ENCODE data around the gene SLC39A5.

The SLC39A5 gene

DNA sequence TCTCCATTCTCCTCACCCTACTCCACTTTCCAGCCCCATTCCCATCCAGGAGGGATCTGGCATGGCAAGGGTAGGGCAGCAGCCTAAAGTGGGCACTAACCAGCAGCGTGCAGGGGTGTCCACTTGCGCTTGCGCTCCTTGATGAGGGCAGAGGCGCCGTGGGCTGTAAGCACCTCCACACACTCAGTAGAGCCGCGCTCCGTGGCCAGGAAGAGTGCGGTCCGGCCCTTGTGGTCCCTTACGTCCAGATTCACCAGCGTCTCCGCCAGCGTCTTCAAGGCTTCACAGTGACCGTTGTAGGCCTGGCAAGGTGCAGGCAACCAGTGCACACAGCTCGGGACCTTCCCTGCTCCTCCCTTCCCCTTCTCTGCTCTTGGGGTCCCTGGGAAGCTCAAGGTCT lies 18.1 kb downstream of the SLC39A5 start:
- H3K4me2 ChIP-seq (ENCODE audit: insufficient read depth, low read length, poor library complexity, severe bottlenecking) = no peak overlapping the region
- no peak overlapping the region for H3K4ac ChIP-seq (ENCODE audit: low read length)
- peaks cover 0 to 2% of the 10 kb centered on the region in 2 donors for H3K9me3 ChIP-seq (replicated peaks in 1 of 2; ENCODE audit: control insufficient read depth in 2 of 2, insufficient read depth in 1 of 2, low read depth in 1 of 2, low read length in 2 of 2)
- no peaks in the 10 kb centered on the region for H3K4me1 ChIP-seq (ENCODE audit: control insufficient read depth in 2 of 2, insufficient read depth in 1 of 2, low read depth in 1 of 2, low read length in 2 of 2)
- no peak overlapping the region for H3K27ac ChIP-seq (replicated peaks; ENCODE audit: low read length)
- no peak overlapping the region for H4K91ac ChIP-seq (ENCODE audit: low read depth, low read length, poor library complexity)
- H2BK5ac ChIP-seq (ENCODE audit: low read length) = no peak overlapping the region
- no peaks in the 10 kb centered on the region for H3K27me3 ChIP-seq (ENCODE audit: control insufficient read depth in 3 of 3, insufficient read depth in 3 of 3, low read depth in 1 of 3, low read length in 3 of 3)
- no peak overlapping the region for H3K14ac ChIP-seq (ENCODE audit: low read length)
- peak overlapping the region; percentile 32 for H3K23ac ChIP-seq (ENCODE audit: low read depth, low read length, poor library complexity)
- no peak overlapping the region for H2AK5ac ChIP-seq (ENCODE audit: low read depth, low read length)
- no peak overlapping the region for H3K18ac ChIP-seq (ENCODE audit: low read length)
- H3K79me1 ChIP-seq (ENCODE audit: low read depth, low read length) = no peaks in the 10 kb centered on the region
- H2AFZ ChIP-seq (ENCODE audit: low read length) = no peak overlapping the region
- peaks cover 67 to 97% of the 10 kb centered on the region in 2 donors for H3K36me3 ChIP-seq (replicated peaks in 1 of 2; ENCODE audit: control insufficient read depth in 2 of 2, insufficient read depth in 2 of 2, low read length in 2 of 2)
- H2BK120ac ChIP-seq (ENCODE audit: low read depth, low read length) = no peak overlapping the region
- WGBS, 2 donors (ENCODE audit: extremely low coverage in 2 of 2, insufficient read length in 2 of 2, insufficient replicate concordance in 1 of 2) = no CpG with 5 or more reads among the region's 16 CpGs
- H4K8ac ChIP-seq (ENCODE audit: low read depth, low read length) = peak overlapping the region; percentile 17
- DNase-seq (ENCODE audit: low spot score) = no peak
- H2BK12ac ChIP-seq (ENCODE audit: low read length) = no peak overlapping the region
- H3K9ac ChIP-seq (ENCODE audit: low read depth, low read length, poor library complexity) = peak overlapping the region; percentile 74
- H3K4me3 ChIP-seq (ENCODE audit: low read length in 2 of 2) = peak overlapping the region in 1 of 2 donors; percentile 32
- no peak overlapping the region for H2BK15ac ChIP-seq (ENCODE audit: low read length)

DNA sequence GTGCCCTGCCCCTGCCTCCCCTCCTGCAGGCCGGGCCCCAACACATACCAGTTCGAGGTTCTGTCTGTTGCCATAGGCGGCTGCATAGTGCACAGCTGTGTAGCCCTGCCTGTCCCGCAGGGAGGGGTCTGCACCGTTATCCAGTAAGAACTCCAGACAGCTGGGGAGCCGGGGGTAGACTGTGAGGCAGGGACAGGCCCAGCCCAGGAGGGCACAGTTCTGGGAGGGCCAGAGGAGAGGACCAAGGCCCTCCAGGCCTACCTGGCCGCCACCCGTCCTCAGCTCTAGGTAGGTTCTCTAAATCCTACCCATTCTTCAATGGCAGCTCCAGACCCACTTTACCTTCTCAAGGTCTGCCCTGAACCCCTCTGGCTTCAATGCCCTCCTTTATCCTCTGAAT lies 18.9 kb downstream of the SLC39A5 start:
- Histone ChIP-seq H3K18ac (ENCODE audit: low read length) (no peak overlapping the region), H3K9ac (ENCODE audit: low read depth, low read length, poor library complexity) (no peak overlapping the region), H3K27ac (replicated peaks; ENCODE audit: low read length) (no peak overlapping the region), H3K79me1 (ENCODE audit: low read depth, low read length) (no peaks in the 10 kb centered on the region), H2BK5ac (ENCODE audit: low read length) (no peak overlapping the region), H4K91ac (ENCODE audit: low read depth, low read length, poor library complexity) (no peak overlapping the region), H2AK5ac (ENCODE audit: low read depth, low read length) (no peak overlapping the region), H3K9me3 (replicated peaks in 1 of 2; ENCODE audit: control insufficient read depth in 2 of 2, insufficient read depth in 1 of 2, low read depth in 1 of 2, low read length in 2 of 2) (peaks cover 0 to 2% of the 10 kb centered on the region in 2 donors), H3K4ac (ENCODE audit: low read length) (no peak overlapping the region), H3K14ac (ENCODE audit: low read length) (no peak overlapping the region), H2BK12ac (ENCODE audit: low read length) (no peak overlapping the region), H2AFZ (ENCODE audit: low read length) (no peak overlapping the region), H3K4me1 (ENCODE audit: control insufficient read depth in 2 of 2, insufficient read depth in 1 of 2, low read depth in 1 of 2, low read length in 2 of 2) (no peaks in the 10 kb centered on the region), H3K36me3 (replicated peaks in 1 of 2; ENCODE audit: control insufficient read depth in 2 of 2, insufficient read depth in 2 of 2, low read length in 2 of 2) (peaks cover 67 to 97% of the 10 kb centered on the region in 2 donors), H3K27me3 (ENCODE audit: control insufficient read depth in 3 of 3, insufficient read depth in 3 of 3, low read depth in 1 of 3, low read length in 3 of 3) (no peaks in the 10 kb centered on the region), H4K8ac (ENCODE audit: low read depth, low read length) (no peak overlapping the region), H3K4me3 (ENCODE audit: low read length in 2 of 2) (no peak overlapping the region), H2BK15ac (ENCODE audit: low read length) (no peak overlapping the region), H3K23ac (ENCODE audit: low read depth, low read length, poor library complexity) (no peak overlapping the region), H2BK120ac (ENCODE audit: low read depth, low read length) (no peak overlapping the region), H3K4me2 (ENCODE audit: insufficient read depth, low read length, poor library complexity, severe bottlenecking) (no peak overlapping the region)
- WGBS, 2 donors (ENCODE audit: extremely low coverage in 2 of 2, insufficient read length in 2 of 2, insufficient replicate concordance in 1 of 2) = no CpG with 5 or more reads among the region's 8 CpGs
- no peak for DNase-seq (ENCODE audit: low spot score)

DNA sequence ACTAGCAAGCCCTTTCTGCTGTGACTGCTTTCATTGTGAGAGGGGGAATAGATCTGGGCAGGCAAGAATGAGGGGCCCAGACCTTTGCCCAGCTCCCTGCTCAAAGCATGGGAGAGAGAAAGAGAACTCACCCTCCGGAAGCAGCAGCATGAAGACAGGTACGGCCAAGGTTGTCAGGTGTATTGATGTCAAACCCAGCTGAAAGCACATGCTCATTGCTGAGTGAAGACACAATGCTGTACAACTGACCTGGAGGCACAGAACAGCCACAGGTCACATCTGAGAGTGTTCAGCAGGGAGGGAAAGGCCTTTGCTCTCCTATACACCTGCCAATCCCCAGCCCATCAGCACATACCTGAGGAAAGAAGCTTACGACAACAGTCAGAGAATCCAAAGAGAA lies 22.8 kb downstream of the SLC39A5 start:
- H3K9me3 ChIP-seq (replicated peaks in 1 of 2; ENCODE audit: control insufficient read depth in 2 of 2, insufficient read depth in 1 of 2, low read depth in 1 of 2, low read length in 2 of 2) = no peaks in the 10 kb centered on the region
- no peak overlapping the region for H4K8ac ChIP-seq (ENCODE audit: low read depth, low read length)
- no peak overlapping the region for H2AK5ac ChIP-seq (ENCODE audit: low read depth, low read length)
- no CpG with 5 or more reads among the region's 3 CpGs for WGBS, 2 donors (ENCODE audit: extremely low coverage in 2 of 2, insufficient read length in 2 of 2, insufficient replicate concordance in 1 of 2)
- DNase-seq (ENCODE audit: low spot score) = no peak
- no peak overlapping the region for H4K91ac ChIP-seq (ENCODE audit: low read depth, low read length, poor library complexity)
- no peaks in the 10 kb centered on the region for H3K27me3 ChIP-seq (ENCODE audit: control insufficient read depth in 3 of 3, insufficient read depth in 3 of 3, low read depth in 1 of 3, low read length in 3 of 3)
- H3K18ac ChIP-seq (ENCODE audit: low read length) = no peak overlapping the region
- H3K4me3 ChIP-seq (ENCODE audit: low read length in 2 of 2) = no peak overlapping the region
- H3K4me2 ChIP-seq (ENCODE audit: insufficient read depth, low read length, poor library complexity, severe bottlenecking) = no peak overlapping the region
- H3K27ac ChIP-seq (replicated peaks; ENCODE audit: low read length) = no peak overlapping the region
- H2BK15ac ChIP-seq (ENCODE audit: low read length) = no peak overlapping the region
- peaks cover 8% of the 10 kb centered on the region in 2 donors for H3K4me1 ChIP-seq (ENCODE audit: control insufficient read depth in 2 of 2, insufficient read depth in 1 of 2, low read depth in 1 of 2, low read length in 2 of 2)
- H2BK120ac ChIP-seq (ENCODE audit: low read depth, low read length) = no peak overlapping the region
- peaks cover 61 to 95% of the 10 kb centered on the region in 2 donors for H3K36me3 ChIP-seq (replicated peaks in 1 of 2; ENCODE audit: control insufficient read depth in 2 of 2, insufficient read depth in 2 of 2, low read length in 2 of 2)
- peaks cover 8% of the 10 kb centered on the region for H3K79me1 ChIP-seq (ENCODE audit: low read depth, low read length)
- no peak overlapping the region for H2BK5ac ChIP-seq (ENCODE audit: low read length)
- H3K9ac ChIP-seq (ENCODE audit: low read depth, low read length, poor library complexity) = no peak overlapping the region
- no peak overlapping the region for H3K14ac ChIP-seq (ENCODE audit: low read length)
- H3K23ac ChIP-seq (ENCODE audit: low read depth, low read length, poor library complexity) = no peak overlapping the region
- no peak overlapping the region for H3K4ac ChIP-seq (ENCODE audit: low read length)
- no peak overlapping the region for H2BK12ac ChIP-seq (ENCODE audit: low read length)
- no peak overlapping the region for H2AFZ ChIP-seq (ENCODE audit: low read length)

DNA sequence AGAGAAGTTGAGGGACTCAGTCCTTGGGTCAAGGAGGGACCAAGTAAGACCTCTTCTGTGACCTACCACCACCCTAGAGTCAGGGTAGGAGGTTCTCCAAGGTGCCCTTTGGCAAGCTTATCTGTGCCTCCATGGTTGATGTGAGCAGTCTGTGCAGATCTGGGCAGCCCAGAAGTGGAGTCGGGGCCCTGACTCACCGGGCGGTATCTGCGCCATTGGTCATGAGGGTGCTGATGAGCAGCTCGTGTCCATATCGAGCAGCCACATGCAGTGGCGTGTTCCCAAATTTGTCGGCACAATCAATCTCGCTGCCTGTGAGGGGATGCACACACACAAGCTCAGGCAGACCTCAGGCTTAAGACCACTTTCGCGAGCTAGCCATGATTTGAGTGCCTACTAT lies 23.2 kb downstream of the SLC39A5 start:
- no peak for DNase-seq (ENCODE audit: low spot score)
- peaks cover 10% of the 10 kb centered on the region for H3K79me1 ChIP-seq (ENCODE audit: low read depth, low read length)
- no peak overlapping the region for H3K4me3 ChIP-seq (ENCODE audit: low read length in 2 of 2)
- H3K4me1 ChIP-seq (ENCODE audit: control insufficient read depth in 2 of 2, insufficient read depth in 1 of 2, low read depth in 1 of 2, low read length in 2 of 2) = peaks cover 8% of the 10 kb centered on the region in 2 donors
- H3K9me3 ChIP-seq (replicated peaks in 1 of 2; ENCODE audit: control insufficient read depth in 2 of 2, insufficient read depth in 1 of 2, low read depth in 1 of 2, low read length in 2 of 2) = no peaks in the 10 kb centered on the region
- H3K14ac ChIP-seq (ENCODE audit: low read length) = no peak overlapping the region
- H3K36me3 ChIP-seq (replicated peaks in 1 of 2; ENCODE audit: control insufficient read depth in 2 of 2, insufficient read depth in 2 of 2, low read length in 2 of 2) = peaks cover 57 to 90% of the 10 kb centered on the region in 2 donors
- no peak overlapping the region for H2BK120ac ChIP-seq (ENCODE audit: low read depth, low read length)
- H3K27me3 ChIP-seq (ENCODE audit: control insufficient read depth in 3 of 3, insufficient read depth in 3 of 3, low read depth in 1 of 3, low read length in 3 of 3) = no peaks in the 10 kb centered on the region
- H3K23ac ChIP-seq (ENCODE audit: low read depth, low read length, poor library complexity) = no peak overlapping the region
- H3K9ac ChIP-seq (ENCODE audit: low read depth, low read length, poor library complexity) = no peak overlapping the region
- no peak overlapping the region for H4K91ac ChIP-seq (ENCODE audit: low read depth, low read length, poor library complexity)
- no peak overlapping the region for H3K18ac ChIP-seq (ENCODE audit: low read length)
- no peak overlapping the region for H2AFZ ChIP-seq (ENCODE audit: low read length)
- no peak overlapping the region for H3K4me2 ChIP-seq (ENCODE audit: insufficient read depth, low read length, poor library complexity, severe bottlenecking)
- no peak overlapping the region for H2BK5ac ChIP-seq (ENCODE audit: low read length)
- no peak overlapping the region for H2BK12ac ChIP-seq (ENCODE audit: low read length)
- no peak overlapping the region for H3K27ac ChIP-seq (replicated peaks; ENCODE audit: low read length)
- no peak overlapping the region for H2BK15ac ChIP-seq (ENCODE audit: low read length)
- H3K4ac ChIP-seq (ENCODE audit: low read length) = no peak overlapping the region
- no peak overlapping the region for H4K8ac ChIP-seq (ENCODE audit: low read depth, low read length)
- WGBS, 2 donors (ENCODE audit: extremely low coverage in 2 of 2, insufficient read length in 2 of 2, insufficient replicate concordance in 1 of 2) = no CpG with 5 or more reads among the region's 11 CpGs
- H2AK5ac ChIP-seq (ENCODE audit: low read depth, low read length) = no peak overlapping the region
